SK-N-SH treated with all-trans-retinoic acid at 6 μM for 48 hours (cell line): ENCODE results near the gene MGAT5B.

Source experiments
- ATAC-seq: fragments of 200-7000 bp; cut with Tn5 transposase; 3 replicates; pipeline ENCODE4 v1.9.1; 2020; ENCODE audit warnings: mild to moderate bottlenecking, moderate library complexity
- ARNTL ChIP-seq: fragments of 450-650 bp; formaldehyde crosslinking; IDR thresholded peaks from 2 replicates; pipeline ENCODE4 v1.5.0; 2020; ENCODE audit warnings: low read depth, mild to moderate bottlenecking, moderate library complexity, borderline replicate concordance
- BACH2 ChIP-seq: fragments of 250-450 bp; sonication (Bioruptor Pico); IDR thresholded peaks from 2 replicates; pipeline ENCODE4 v1.9.0; 2021; ENCODE audit warnings: mild to moderate bottlenecking, borderline replicate concordance
- GLIS3 ChIP-seq: fragments of 250-450 bp; sonication (Bioruptor Pico); IDR thresholded peaks from 2 replicates; pipeline ENCODE4 v1.5.0; 2020; ENCODE audit warnings: mild to moderate bottlenecking, moderate library complexity
- ISL1 ChIP-seq: fragments of 250-450 bp; sonication (Bioruptor Pico); IDR thresholded peaks from 2 replicates; pipeline ENCODE4 v2.1.2; 2022; ENCODE audit warnings: mild to moderate bottlenecking, moderate library complexity
- OSR1 ChIP-seq: fragments of 250-450 bp; sonication (Bioruptor Pico); IDR thresholded peaks from 2 replicates; pipeline ENCODE4 v1.8.0; 2022; ENCODE audit warnings: moderate library complexity, mild to moderate bottlenecking, inconsistent platforms
- RARB ChIP-seq: fragments of 250-450 bp; sonication (Bioruptor Pico); IDR thresholded peaks from 2 replicates; pipeline ENCODE4 v1.8.0; 2021; ENCODE audit warnings: mild to moderate bottlenecking, moderate library complexity
- SNAI2 ChIP-seq: fragments of 250-450 bp; sonication (Bioruptor Pico); IDR thresholded peaks from 2 replicates; pipeline ENCODE4 v1.5.0; 2020; ENCODE audit warnings: mild to moderate bottlenecking, moderate library complexity
- TCF4 ChIP-seq: fragments of 250-450 bp; sonication (Bioruptor Pico); IDR thresholded peaks from 2 replicates; pipeline ENCODE4 v1.8.0; 2021; ENCODE audit warnings: mild to moderate bottlenecking, moderate library complexity, borderline replicate concordance
- TOX ChIP-seq: fragments of 250-450 bp; sonication (Bioruptor Pico); IDR thresholded peaks from 2 replicates; pipeline ENCODE4 v1.8.0; 2021; ENCODE audit warnings: mild to moderate bottlenecking, moderate library complexity, borderline replicate concordance
- ZC3H10 ChIP-seq: fragments of 250-450 bp; sonication (Bioruptor Pico); IDR thresholded peaks from 2 replicates; pipeline ENCODE4 v1.5.1; 2021; ENCODE audit warnings: mild to moderate bottlenecking, moderate library complexity
- ZFP3 ChIP-seq: fragments of 250-450 bp; sonication (Bioruptor Pico); IDR thresholded peaks from 2 replicates; pipeline ENCODE4 v1.5.0; 2020; ENCODE audit warnings: mild to moderate bottlenecking, moderate library complexity
- ZFP30 ChIP-seq: fragments of 450-650 bp; formaldehyde crosslinking; IDR thresholded peaks from 2 replicates; pipeline ENCODE4 v1.5.0; 2022; ENCODE audit warnings: mild to moderate bottlenecking, moderate library complexity
- ZNF565 ChIP-seq: fragments of 450-650 bp; formaldehyde crosslinking; conservative IDR thresholded peaks from 2 replicates; pipeline ENCODE4 v1.5.0; 2020; ENCODE audit warnings: low read depth, mild to moderate bottlenecking, moderate library complexity
- ZNF70 ChIP-seq: fragments of 450-650 bp; formaldehyde crosslinking; IDR thresholded peaks from 2 replicates; pipeline ENCODE4 v1.5.0; 2020; ENCODE audit warnings: mild to moderate bottlenecking, moderate library complexity
- ZNF8 ChIP-seq: fragments of 450-650 bp; formaldehyde crosslinking; IDR thresholded peaks from 2 replicates; pipeline ENCODE4 v1.5.0; 2020; ENCODE audit warnings: mild to moderate bottlenecking, moderate library complexity
- TF ChIP-seq, protein P1 (sequence below): fragments of 250-450 bp; sonication (Bioruptor Pico); IDR thresholded peaks from 2 replicates; pipeline ENCODE4 v1.8.0; 2021; ENCODE audit warnings: low read depth, mild to moderate bottlenecking, moderate library complexity, borderline replicate concordance
- TF ChIP-seq, protein P2 (sequence below): fragments of 250-450 bp; sonication (Bioruptor Pico); IDR thresholded peaks from 2 replicates; pipeline ENCODE4 v1.8.0; 2020; ENCODE audit warnings: mild to moderate bottlenecking, moderate library complexity, borderline replicate concordance
- TF ChIP-seq, protein P3 (sequence below): fragments of 250-450 bp; sonication (Bioruptor Pico); IDR thresholded peaks from 2 replicates; pipeline ENCODE4 v1.5.1; 2021; ENCODE audit warnings: mild to moderate bottlenecking, moderate library complexity
- TF ChIP-seq, protein P4 (sequence below): fragments of 250-450 bp; sonication (Bioruptor Pico); IDR thresholded peaks from 2 replicates; pipeline ENCODE4 v1.5.1; 2020; ENCODE audit warnings: low read depth, mild to moderate bottlenecking, moderate library complexity
- TF ChIP-seq, protein P5 (sequence below): fragments of 250-450 bp; sonication (Bioruptor Pico); IDR thresholded peaks from 2 replicates; pipeline ENCODE4 v1.5.0; 2020; ENCODE audit warnings: mild to moderate bottlenecking, moderate library complexity

Gene MGAT5B

DNA sequence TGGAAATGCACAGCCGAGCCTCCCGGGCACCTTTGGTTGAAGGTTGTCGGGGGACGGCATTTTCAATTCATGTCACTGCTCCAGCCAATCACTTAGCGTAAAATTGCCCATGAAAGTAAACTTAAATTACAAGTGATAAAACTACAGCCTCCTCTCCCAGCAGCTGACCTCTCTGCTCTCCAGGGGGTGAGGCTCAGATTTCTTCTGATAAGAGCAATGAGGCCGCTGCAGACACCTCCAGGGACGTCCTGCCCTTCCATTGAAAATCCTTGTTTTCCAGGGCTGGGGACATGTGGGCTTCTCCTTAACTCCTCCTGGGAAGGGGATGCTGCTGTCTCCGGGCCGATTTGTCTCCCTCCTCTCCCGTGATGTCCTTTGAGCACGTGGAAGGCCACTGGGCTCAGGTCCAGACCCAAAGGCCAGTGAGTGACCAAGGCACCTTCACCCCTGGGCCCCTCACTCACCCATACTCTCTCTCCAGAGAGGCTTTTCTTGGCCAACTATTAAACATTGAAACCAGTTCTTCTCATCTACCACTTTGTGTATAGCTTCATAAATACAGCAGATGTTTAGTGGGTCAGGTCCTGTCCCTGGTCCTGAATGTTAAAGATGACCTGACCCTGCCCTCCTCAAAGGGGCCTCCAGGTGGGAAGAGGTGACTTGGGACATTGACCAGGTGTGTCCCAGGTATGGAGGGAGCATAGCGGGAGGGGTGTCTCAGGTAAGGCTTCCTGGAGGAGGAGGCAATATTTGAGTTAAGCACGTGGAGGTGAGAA, 52.3 kb downstream of the MGAT5B start (continued):
- TF ChIP-seq, protein P1, sequence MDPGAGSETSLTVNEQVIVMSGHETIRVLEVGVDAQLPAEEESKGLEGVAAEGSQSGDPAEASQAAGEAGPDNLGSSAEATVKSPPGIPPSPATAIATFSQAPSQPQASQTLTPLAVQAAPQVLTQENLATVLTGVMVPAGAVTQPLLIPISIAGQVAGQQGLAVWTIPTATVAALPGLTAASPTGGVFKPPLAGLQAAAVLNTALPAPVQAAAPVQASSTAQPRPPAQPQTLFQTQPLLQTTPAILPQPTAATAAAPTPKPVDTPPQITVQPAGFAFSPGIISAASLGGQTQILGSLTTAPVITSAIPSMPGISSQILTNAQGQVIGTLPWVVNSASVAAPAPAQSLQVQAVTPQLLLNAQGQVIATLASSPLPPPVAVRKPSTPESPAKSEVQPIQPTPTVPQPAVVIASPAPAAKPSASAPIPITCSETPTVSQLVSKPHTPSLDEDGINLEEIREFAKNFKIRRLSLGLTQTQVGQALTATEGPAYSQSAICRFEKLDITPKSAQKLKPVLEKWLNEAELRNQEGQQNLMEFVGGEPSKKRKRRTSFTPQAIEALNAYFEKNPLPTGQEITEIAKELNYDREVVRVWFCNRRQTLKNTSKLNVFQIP = no peak
- TF ChIP-seq, protein P2, sequence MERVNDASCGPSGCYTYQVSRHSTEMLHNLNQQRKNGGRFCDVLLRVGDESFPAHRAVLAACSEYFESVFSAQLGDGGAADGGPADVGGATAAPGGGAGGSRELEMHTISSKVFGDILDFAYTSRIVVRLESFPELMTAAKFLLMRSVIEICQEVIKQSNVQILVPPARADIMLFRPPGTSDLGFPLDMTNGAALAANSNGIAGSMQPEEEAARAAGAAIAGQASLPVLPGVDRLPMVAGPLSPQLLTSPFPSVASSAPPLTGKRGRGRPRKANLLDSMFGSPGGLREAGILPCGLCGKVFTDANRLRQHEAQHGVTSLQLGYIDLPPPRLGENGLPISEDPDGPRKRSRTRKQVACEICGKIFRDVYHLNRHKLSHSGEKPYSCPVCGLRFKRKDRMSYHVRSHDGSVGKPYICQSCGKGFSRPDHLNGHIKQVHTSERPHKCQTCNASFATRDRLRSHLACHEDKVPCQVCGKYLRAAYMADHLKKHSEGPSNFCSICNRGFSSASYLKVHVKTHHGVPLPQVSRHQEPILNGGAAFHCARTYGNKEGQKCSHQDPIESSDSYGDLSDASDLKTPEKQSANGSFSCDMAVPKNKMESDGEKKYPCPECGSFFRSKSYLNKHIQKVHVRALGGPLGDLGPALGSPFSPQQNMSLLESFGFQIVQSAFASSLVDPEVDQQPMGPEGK = no peak
- TF ChIP-seq ISL1 (CRISPR knock-in tag) = no peak
- TF ChIP-seq GLIS3 (CRISPR knock-in tag) = no peak
- no peak for TF ChIP-seq ZFP3 (CRISPR knock-in tag)
- no peak for TF ChIP-seq ZNF70

DNA sequence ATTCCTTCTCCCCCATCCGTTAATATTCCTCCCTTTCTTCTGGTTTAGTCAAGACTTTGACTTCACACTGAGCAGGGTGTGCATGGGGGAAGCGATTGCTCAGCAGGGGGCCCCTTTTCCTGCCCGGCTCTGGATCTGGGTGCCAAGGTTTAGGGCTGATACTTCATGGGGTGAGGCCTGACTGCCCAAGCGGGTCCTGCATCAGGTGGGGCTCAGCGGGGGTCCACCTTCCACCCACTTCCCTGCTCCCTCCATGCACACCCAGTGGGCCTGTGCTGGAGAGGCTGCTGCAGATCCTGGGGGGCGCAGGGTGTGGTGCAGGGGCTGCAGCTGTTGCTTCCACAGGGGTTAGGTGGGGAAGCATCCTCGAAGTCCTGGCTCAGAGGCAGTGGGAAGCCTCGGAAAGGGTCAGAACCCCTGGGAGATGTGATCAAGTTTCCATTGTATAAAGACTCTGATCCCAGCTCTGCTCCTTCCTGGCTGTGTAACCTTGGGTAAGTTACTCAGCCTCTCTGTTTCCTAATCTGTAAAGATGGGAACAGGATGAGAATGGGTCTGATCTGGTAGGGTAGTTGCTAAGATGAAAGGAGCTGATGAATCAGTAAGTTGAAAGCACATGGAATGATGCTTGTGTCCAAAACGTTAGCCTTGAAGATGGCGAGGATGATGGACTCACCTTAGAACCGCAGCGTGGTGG, 53.3 kb downstream of the MGAT5B start:
- TF ChIP-seq ZNF70 = peak; percentile 61; the same call in 1 of the 2 replicates
- TF ChIP-seq, protein P3, sequence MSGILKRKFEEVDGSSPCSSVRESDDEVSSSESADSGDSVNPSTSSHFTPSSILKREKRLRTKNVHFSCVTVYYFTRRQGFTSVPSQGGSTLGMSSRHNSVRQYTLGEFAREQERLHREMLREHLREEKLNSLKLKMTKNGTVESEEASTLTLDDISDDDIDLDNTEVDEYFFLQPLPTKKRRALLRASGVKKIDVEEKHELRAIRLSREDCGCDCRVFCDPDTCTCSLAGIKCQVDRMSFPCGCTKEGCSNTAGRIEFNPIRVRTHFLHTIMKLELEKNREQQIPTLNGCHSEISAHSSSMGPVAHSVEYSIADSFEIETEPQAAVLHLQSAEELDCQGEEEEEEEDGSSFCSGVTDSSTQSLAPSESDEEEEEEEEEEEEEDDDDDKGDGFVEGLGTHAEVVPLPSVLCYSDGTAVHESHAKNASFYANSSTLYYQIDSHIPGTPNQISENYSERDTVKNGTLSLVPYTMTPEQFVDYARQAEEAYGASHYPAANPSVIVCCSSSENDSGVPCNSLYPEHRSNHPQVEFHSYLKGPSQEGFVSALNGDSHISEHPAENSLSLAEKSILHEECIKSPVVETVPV (CRISPR knock-in tag) = no peak
- ATAC-seq = no peak

DNA sequence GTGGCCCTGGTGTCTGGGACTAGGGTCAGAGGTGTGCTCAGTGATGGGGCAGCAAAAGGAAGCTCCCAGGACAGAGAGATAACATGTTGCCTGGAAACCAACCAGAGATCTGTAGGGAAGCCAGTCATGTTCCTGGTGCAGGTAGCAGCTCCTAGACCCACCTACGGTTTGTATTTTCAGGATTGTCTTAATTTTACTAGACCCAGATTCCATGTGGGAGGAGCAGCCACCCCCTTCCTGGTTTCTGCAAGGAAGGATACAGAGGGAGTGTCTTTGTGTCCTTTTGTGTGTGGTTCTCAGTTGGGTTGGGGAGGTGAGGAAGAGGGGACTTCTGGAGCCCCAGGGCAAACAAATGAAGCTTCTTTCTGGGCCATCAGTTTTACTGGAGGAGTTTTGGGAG, 53.9 kb downstream of the MGAT5B start:
- ATAC-seq = no peak
- TF ChIP-seq TCF4 (CRISPR knock-in tag) (no peak), SNAI2 (CRISPR knock-in tag) (no peak), BACH2 (no peak), ZFP30 (CRISPR knock-in tag) (no peak), ZC3H10 (CRISPR knock-in tag) (no peak), TOX (CRISPR knock-in tag) (no peak), ZNF8 (CRISPR knock-in tag) (no peak), ZNF70 (no peak), OSR1 (CRISPR knock-in tag) (no peak), ZNF565 (CRISPR knock-in tag) (no peak), ARNTL (CRISPR knock-in tag) (no peak)
- TF ChIP-seq, protein P3 (CRISPR knock-in tag) = no peak
- TF ChIP-seq, protein P4, sequence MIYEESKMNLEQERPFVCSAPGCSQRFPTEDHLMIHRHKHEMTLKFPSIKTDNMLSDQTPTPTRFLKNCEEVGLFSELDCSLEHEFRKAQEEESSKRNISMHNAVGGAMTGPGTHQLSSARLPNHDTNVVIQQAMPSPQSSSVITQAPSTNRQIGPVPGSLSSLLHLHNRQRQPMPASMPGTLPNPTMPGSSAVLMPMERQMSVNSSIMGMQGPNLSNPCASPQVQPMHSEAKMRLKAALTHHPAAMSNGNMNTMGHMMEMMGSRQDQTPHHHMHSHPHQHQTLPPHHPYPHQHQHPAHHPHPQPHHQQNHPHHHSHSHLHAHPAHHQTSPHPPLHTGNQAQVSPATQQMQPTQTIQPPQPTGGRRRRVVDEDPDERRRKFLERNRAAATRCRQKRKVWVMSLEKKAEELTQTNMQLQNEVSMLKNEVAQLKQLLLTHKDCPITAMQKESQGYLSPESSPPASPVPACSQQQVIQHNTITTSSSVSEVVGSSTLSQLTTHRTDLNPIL (CRISPR knock-in tag) = no peak

DNA sequence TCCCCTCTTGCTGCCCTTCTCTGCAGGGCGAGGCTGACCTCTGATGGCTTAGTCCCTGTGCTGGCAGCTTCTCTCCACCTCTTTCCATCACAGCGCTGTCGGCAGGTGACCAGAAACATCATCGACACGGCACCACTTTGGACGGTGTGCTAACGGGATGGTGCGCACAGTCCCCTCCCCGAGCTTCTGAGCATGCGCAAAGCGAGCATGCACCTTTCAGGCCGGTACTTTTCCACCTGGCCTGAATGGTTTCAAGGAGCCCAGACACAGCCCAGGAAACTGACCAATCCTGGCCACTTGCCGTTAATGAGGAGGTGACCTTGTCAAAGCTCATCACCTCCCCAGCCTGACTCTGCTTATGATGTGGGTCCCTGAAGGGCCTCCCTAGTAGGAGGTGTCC, 54.8 kb downstream of the MGAT5B start:
- no peak for ATAC-seq
- TF ChIP-seq, protein P5, sequence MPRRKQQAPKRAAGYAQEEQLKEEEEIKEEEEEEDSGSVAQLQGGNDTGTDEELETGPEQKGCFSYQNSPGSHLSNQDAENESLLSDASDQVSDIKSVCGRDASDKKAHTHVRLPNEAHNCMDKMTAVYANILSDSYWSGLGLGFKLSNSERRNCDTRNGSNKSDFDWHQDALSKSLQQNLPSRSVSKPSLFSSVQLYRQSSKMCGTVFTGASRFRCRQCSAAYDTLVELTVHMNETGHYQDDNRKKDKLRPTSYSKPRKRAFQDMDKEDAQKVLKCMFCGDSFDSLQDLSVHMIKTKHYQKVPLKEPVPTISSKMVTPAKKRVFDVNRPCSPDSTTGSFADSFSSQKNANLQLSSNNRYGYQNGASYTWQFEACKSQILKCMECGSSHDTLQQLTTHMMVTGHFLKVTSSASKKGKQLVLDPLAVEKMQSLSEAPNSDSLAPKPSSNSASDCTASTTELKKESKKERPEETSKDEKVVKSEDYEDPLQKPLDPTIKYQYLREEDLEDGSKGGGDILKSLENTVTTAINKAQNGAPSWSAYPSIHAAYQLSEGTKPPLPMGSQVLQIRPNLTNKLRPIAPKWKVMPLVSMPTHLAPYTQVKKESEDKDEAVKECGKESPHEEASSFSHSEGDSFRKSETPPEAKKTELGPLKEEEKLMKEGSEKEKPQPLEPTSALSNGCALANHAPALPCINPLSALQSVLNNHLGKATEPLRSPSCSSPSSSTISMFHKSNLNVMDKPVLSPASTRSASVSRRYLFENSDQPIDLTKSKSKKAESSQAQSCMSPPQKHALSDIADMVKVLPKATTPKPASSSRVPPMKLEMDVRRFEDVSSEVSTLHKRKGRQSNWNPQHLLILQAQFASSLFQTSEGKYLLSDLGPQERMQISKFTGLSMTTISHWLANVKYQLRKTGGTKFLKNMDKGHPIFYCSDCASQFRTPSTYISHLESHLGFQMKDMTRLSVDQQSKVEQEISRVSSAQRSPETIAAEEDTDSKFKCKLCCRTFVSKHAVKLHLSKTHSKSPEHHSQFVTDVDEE (CRISPR knock-in tag) = no peak
- TF ChIP-seq OSR1 (CRISPR knock-in tag) (no peak), RARB (CRISPR knock-in tag) (no peak), SNAI2 (CRISPR knock-in tag) (no peak), ZNF8 (CRISPR knock-in tag) (no peak), ISL1 (CRISPR knock-in tag) (no peak), ZFP30 (CRISPR knock-in tag) (no peak), ZFP3 (CRISPR knock-in tag) (no peak)
- TF ChIP-seq, protein P2 = no peak
- TF ChIP-seq, protein P1 = no peak
